Measurements from ENCODE around the gene WWOX.

- TF ChIP-seq CTCF (IDR thresholded peaks at IDR 0.05; ENCODE audit: poor library complexity, severe bottlenecking) (no peak), POLR2AphosphoS5 (IDR thresholded peaks at IDR 0.05) (no peak), EP300 (conservative IDR thresholded peaks at IDR 0.05; ENCODE audit: poor library complexity, severe bottlenecking) (no peak), EZH2 (IDR thresholded peaks at IDR 0.05; ENCODE audit: borderline replicate concordance, insufficient read depth, low read length, poor library complexity, severe bottlenecking) (no peak), TAF1 (IDR thresholded peaks at IDR 0.05; ENCODE audit: low read depth) (no peak), MXI1 (conservative IDR thresholded peaks at IDR 0.05; ENCODE audit: poor library complexity, severe bottlenecking) (no peak), SMC3 (conservative IDR thresholded peaks at IDR 0.05; ENCODE audit: poor library complexity) (no peak), RAD21 (conservative IDR thresholded peaks at IDR 0.05) (no peak)
Measured at GRCh38 chr16:78376452-78376851, 277.0 kb downstream of the WWOX start.

Data from neural cell (in vitro differentiated cells).